NCI-H748 (cell line): ENCODE results near the gene RPL4.
"Not testable (repeated sequence)": the region's sequence is repeated elsewhere in the genome, so short reads cannot be mapped to it uniquely, and the experiment has no call there.

Source experiments
- DNase-seq: peaks from one replicate; lab custom pipeline; 2025; ENCODE audit not compliant: unreplicated experiment; lab: John Stamatoyannopoulos, UW

RPL4 gene

GRCh38 chr15:66491846-66492245, 12.8 kb downstream of the RPL4 start:
- DNase-seq, result no peak

GRCh38 chr15:66489179-66489791, 15.4 kb downstream of the RPL4 start:
- DNase-seq, result no peak

GRCh38 chr15:66488525-66488924, 16.1 kb downstream of the RPL4 start:
- no peak for DNase-seq

GRCh38 chr15:66486887-66487286, 17.8 kb downstream of the RPL4 start:
- DNase-seq, result no peak

- no peak for DNase-seq
Measured at GRCh38 chr15:66484539-66485112, 20.0 kb downstream of the RPL4 start.

- DNase-seq, result no peak
Measured at GRCh38 chr15:66483131-66483566, 21.5 kb downstream of the RPL4 start.

GRCh38 chr15:66482539-66482938, 22.1 kb downstream of the RPL4 start:
- no peak for DNase-seq

- no peak for DNase-seq
Measured at GRCh38 chr15:66481107-66481856, 23.4 kb downstream of the RPL4 start.

- no peak for DNase-seq
Measured at GRCh38 chr15:66480267-66480666, 24.4 kb downstream of the RPL4 start.

GRCh38 chr15:66477011-66477410, 27.6 kb downstream of the RPL4 start:
- DNase-seq, result no peak

GRCh38 chr15:66476535-66476934, 28.1 kb downstream of the RPL4 start:
- DNase-seq, result no peak

- DNase-seq, result no peak
Measured at GRCh38 chr15:66474963-66475362, 29.7 kb downstream of the RPL4 start.

- no peak for DNase-seq
Measured at GRCh38 chr15:66474135-66474534, 30.5 kb downstream of the RPL4 start.

GRCh38 chr15:66472176-66472999, 32.3 kb downstream of the RPL4 start:
- no peak for DNase-seq

GRCh38 chr15:66470825-66471224, 33.8 kb downstream of the RPL4 start:
- not testable (repeated sequence) for DNase-seq

GRCh38 chr15:66467162-66468040, 37.3 kb downstream of the RPL4 start:
- DNase-seq, result not testable (repeated sequence)

- not testable (repeated sequence) for DNase-seq
Measured at GRCh38 chr15:66465294-66465693, 39.4 kb downstream of the RPL4 start.

- DNase-seq, result no peak
Measured at GRCh38 chr15:66462627-66463026, 42.0 kb downstream of the RPL4 start.

GRCh38 chr15:66461917-66462316, 42.7 kb downstream of the RPL4 start:
- no peak for DNase-seq

GRCh38 chr15:66461294-66461693, 43.4 kb downstream of the RPL4 start:
- DNase-seq, result not testable (repeated sequence)
